Fibroblast of upper back skin (primary cell): Measurements from ENCODE around the gene RABL3.
A peak's percentile ranks its signal among the peaks of the same experiment; 100 is the strongest.
"Not testable (repeated sequence)": the region's sequence is repeated elsewhere in the genome, so short reads cannot be mapped to it uniquely, and the experiment has no call there.

Source experiments
- DNase-seq: peaks from one replicate; pipeline ENCODE4 v3.0.0-alpha.2; 2013

RABL3 gene

GRCh38 chr3:120743556-120744195 is 1.4 kb upstream of the RABL3 start:
- DNase-seq = peak; percentile 81

- DNase-seq = peak; percentile 18
Observed at GRCh38 chr3:120742849-120743365, 591 bp upstream of the RABL3 start.

GRCh38 chr3:120741837-120742197 is 499 bp downstream of the RABL3 start:
- DNase-seq = no peak

DNA sequence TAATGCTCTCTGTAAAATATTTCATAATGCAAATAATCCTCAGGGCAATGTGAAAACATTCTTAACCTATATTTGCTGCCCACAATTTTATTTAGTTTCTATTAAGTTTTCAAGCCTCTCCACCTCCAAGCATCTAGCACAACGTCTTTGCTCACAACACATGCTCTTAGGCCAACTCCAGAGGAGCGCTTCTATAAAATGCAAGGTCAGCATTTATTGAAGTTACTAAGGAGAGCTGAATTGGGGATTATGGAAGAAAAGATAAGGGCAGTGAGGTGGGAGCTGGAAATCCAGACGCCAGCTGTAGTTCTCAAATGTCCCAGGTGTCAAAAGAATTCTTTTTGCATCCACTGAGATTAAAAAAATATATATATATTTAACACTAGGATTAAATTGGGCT is 996 bp downstream of the RABL3 start:
- DNase-seq = no peak

DNA sequence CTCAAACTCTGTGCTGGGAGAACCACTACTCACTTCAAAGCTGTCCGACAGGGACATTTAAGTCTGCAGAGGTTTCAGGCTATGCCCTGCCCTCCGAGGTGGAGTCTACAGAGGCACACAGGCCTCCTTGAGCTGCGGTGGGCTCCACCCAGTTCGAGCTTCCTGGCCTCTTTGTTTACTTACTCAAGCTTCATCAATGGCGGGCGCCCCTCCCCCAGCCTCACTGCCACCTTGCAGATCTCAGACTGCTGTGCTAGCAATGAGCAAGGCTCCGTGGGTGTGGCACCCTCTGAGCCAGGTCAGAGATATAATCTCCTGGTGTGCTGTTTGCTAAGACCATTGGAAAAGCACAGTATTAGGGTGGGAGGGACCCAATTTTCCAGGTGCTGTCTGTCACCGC is 4.3 kb downstream of the RABL3 start:
- DNase-seq = not testable (repeated sequence)

GRCh38 chr3:120730576-120731542 is 11.5 kb downstream of the RABL3 start:
- no peak for DNase-seq

- DNase-seq = peak; percentile 17
Observed at GRCh38 chr3:120726791-120727190, 15.5 kb downstream of the RABL3 start.

- DNase-seq = not testable (repeated sequence)
Observed at GRCh38 chr3:120719167-120719834, 23.0 kb downstream of the RABL3 start.

GRCh38 chr3:120713262-120713661 is 29.1 kb downstream of the RABL3 start:
- DNase-seq = no peak

DNA sequence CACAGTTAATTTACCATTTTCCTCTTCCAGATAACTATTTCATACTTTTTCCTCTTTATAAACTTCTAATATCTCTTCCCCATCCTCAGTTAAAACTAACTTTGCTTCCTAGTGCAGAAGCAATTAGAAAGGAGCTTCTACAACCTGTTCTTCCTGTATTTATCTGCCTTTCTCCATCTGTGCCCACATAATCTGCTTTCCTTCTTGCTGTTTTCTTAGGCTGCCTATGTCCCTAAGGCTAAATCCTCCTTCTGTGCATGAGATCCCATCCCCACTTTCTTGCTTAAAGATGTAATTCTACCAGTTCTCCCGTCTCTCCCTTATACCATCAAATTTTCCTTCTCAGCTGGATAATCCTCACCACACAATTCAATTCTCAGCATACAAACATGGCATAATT is 31.9 kb downstream of the RABL3 start:
- no peak for DNase-seq

DNA sequence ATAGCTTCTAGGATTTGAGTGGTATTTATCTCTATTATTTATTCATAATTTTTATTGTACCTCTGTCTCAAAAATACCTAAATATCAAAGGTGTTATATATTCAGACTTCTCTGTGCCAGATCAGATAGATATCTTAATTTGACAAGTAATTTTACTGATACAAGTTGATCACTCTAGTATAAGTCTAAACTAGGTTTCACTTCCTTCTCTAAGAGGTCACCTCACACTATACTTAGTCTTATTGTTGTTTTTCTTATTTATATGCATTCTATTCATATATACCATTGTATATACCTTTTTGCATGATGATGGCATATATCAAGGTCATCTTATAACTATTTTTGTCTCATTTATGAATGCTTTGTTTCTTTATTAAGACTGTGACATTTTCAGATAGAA is 33.9 kb downstream of the RABL3 start:
- DNase-seq = no peak

- no peak for DNase-seq
Observed at GRCh38 chr3:120706950-120707349, 35.4 kb downstream of the RABL3 start.

DNA sequence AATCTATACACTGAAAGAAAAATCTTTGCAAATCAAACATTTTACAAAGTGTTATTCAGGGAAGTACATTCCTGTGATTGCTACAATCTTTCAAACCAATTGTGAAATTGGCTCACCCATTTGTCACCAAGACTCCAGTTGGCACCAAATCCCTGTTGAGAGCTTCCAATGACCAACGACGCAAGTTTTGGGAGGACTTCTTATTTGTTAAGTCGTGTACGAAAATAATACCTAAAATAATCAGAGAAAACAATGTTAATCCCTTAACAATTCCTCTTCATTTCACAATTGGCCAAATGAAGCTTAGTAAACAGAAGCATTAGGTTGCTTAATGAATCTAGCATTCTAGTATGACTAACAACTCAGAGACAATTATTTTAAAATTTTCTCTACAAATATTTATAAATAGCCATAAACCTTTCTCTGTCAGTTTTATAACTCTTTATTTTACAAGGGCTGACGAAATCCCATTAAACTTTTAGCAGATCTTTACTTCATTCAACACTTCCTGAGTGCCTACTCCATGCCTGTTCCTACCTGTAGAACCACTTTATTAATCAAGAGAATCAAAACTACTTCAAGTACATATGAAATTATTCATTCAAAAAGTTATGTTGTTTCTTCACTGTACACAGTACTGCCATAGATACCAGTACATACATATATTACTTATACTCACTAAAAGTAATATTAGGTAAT is 36.3 kb downstream of the RABL3 start:
- no peak for DNase-seq

DNA sequence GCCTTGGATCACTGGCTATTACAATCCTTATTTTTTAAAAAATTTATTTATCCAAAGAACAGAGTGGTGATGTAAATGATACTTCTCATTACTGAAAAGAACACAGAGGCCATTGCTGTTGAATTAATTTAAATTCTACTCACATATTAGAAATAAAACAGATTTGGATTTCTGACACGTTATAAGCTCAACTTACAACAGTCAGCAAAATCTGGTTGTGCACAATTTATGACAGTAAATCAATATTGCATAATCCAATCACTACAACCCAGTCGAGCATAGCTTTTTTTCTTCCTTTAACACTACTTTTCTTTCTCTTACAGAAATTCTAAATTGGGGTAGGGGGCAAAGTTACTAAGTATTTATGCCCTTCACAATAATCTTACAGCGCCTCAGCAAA is 43.0 kb downstream of the RABL3 start:
- no peak for DNase-seq

- DNase-seq = peak; percentile 74
Observed at GRCh38 chr3:120693439-120694171, 48.7 kb downstream of the RABL3 start.

DNA sequence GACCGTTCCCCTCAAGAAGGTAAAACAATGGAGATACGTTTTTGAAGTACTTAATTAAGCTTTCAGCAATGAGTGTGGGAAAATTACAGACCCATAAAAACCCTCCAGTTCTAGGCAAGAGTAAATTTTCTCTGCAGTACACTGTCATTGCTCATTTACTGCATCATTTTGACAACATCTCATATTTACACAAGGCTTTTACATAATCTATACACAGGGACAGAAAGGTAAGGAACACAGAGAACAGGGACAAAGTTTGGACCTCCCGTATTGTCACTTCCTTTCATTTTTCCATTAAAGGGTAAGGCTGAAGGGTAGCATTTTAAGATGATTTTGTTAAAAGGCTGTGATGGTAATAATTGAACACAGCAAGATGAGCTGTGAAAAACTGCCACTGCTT is 52.9 kb downstream of the RABL3 start:
- DNase-seq = no peak

GRCh38 chr3:120688121-120688520 is 54.2 kb downstream of the RABL3 start:
- peak; percentile 87 for DNase-seq

DNA sequence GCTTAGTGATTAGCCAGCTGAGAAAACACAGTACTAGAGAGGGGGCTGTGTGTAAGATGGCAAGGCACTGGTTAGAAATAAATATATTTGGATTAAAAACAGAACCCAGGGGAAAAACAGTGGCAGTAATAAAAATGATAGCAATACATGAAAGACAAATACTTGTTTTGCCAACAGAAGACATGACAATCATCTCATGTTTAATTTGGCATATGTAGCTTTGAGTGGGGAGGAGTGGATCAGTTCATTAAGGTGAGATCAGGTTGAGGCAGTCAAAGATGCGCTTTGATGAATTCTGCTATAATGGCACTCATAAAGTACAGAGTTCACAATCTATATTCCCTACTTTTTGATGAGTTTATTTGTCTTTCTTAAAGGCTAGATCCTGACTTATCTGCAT is 56.9 kb downstream of the RABL3 start:
- no peak for DNase-seq

DNA sequence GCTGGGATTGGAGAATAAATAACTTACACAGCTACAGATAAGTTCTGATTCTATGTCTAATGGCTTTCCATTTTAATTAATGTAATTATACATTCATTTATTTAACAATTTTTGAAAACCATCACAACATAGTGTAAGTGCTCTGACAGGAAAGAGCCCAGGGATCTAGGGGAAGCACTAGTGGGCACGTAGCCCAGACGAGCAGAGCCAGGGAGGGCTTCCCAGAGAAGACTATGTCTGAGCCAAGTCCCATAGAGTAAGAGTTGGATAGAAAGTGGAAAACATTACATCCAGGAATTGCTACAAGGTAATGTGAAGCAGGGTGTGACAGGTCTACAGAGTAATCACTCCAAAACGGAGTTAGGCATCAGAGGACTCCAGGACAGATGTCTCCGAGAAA is 57.4 kb downstream of the RABL3 start:
- DNase-seq = no peak

DNA sequence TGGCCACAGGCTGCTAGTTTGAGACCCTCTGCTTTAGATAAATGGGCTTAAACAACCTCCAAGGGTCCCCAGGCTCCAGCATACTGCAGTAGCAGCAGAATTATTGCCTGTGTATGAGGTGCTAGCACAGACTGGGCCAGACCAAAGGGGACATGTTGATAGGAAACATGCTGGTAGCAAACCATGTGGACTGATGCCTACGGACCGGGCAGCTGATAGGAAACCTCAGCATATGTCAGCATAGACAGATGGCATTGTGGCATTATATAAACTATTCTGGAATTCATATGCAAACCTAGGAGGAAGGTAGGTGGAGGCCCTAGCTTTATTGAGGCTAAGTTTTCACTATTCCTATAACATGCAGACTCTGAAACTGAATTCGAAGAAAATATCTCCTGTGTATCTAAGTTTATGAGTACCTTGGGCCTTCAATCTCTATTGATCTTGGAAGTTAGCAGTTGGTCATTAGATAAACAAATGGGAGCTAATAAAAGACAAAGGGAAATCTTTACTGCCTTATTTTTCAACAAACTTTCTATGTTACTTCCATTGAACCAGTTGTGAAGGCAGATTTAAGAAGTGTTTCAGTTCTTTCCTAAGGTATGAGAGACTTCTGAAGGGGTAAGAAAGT is 58.5 kb downstream of the RABL3 start:
- DNase-seq = no peak

- DNase-seq = peak; percentile 46
Observed at GRCh38 chr3:120683213-120683612, 59.1 kb downstream of the RABL3 start.
